Fibroblast of mammary gland (primary cell): ENCODE measurements around the gene SP100.

Source experiments
- DNase-seq: peaks from one replicate; pipeline ENCODE4 v3.0.0-alpha.2; 2010; ENCODE audit warnings: low read depth
- H3K4me3 ChIP-seq: 2 replicates; pipeline ENCODE4 v1.5.1; 2011; ENCODE audit warnings: low read depth, mild to moderate bottlenecking, low read length, moderate library complexity; ENCODE audit not compliant: control insufficient read depth
- TF ChIP-seq, protein P1 (sequence below): conservative IDR thresholded peaks from 2 replicates; pipeline ENCODE4 v1.5.1; 2011; ENCODE audit warnings: low read depth, low read length, inconsistent platforms; ENCODE audit not compliant: control insufficient read depth, insufficient read depth

SP100 gene

DNA sequence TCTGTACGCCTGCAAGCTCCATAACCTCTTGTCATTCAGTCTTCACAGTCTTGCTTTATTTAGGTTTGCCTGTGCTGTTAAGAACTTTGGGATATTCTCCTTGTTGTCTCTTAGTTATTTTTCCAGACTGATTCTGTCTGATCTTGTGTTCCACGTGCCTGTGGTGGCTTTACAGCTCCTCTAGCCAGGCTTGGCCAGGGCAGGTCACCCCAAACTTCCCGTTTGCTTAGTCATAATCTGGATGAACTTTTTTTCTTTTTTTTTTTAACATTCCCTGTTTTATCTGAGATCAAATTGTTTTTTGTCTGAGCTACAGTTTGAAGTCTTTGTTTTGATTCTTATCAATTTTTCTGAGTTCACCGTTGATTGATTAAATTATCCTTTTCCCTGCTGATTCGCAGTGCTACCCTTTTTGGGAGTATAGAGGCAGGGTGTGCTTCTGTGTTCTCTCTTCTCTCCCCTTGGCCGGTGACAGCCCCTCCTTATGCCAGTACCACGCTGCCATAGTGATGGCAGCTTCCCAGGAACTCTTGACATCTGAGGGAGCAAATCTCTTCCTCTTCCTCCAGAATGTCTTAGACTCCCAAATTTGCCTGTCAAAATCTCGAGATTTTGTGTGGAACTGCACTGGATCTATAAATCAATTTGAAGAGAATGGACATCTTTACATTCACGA is 2.5 kb downstream of the SP100 start:
- DNase-seq = peak; percentile 75
- TF ChIP-seq, protein P1, sequence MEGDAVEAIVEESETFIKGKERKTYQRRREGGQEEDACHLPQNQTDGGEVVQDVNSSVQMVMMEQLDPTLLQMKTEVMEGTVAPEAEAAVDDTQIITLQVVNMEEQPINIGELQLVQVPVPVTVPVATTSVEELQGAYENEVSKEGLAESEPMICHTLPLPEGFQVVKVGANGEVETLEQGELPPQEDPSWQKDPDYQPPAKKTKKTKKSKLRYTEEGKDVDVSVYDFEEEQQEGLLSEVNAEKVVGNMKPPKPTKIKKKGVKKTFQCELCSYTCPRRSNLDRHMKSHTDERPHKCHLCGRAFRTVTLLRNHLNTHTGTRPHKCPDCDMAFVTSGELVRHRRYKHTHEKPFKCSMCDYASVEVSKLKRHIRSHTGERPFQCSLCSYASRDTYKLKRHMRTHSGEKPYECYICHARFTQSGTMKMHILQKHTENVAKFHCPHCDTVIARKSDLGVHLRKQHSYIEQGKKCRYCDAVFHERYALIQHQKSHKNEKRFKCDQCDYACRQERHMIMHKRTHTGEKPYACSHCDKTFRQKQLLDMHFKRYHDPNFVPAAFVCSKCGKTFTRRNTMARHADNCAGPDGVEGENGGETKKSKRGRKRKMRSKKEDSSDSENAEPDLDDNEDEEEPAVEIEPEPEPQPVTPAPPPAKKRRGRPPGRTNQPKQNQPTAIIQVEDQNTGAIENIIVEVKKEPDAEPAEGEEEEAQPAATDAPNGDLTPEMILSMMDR = no peak

DNA sequence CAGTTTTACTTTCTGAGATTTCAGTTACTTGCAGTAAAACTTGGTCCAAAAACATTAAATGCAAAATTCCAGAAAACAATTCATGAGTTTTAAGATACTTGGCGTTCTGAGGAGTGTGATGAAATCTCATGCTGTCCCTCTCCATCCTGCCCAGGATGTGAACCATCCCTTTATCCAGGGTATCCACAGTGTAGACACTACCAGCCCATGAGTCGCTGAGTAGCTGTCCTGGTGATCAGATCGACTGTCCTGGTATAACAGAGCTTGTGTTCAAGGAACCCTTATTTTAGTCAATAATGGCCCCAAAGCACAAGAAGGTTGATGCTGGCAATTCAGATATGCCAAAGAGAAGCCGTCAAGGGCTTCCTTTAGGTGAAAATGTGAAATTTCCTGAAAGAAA is 3.2 kb downstream of the SP100 start:
- TF ChIP-seq, protein P1 = no peak
- no peak for DNase-seq
- H3K4me3 ChIP-seq = no peak overlapping the region

More for the DNA sequence above, 2.5 kb downstream of the SP100 start:
- peak overlapping the region; percentile 85 for H3K4me3 ChIP-seq

DNA sequence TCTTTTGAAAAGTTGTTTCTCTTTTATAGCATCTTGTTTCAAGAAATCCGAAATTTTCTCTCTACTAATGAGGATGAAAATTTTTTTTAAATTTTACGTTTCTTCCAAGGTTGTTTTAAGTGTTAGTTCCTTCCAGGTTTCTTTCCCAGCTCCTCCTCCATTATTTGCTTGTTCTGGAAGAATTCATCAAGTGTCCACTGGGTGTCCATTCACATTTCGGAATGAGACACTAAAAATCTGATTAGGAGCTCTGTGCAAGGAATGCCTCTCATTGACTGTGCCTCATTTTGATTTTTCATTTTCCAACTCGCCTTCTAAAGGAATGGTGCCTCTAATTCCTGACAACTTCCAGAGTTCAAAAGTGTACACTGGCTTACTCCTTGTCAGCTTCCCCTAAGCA is 6.1 kb downstream of the SP100 start:
- TF ChIP-seq, protein P1 = no peak
- H3K4me3 ChIP-seq = no peak overlapping the region
- DNase-seq = no peak

DNA sequence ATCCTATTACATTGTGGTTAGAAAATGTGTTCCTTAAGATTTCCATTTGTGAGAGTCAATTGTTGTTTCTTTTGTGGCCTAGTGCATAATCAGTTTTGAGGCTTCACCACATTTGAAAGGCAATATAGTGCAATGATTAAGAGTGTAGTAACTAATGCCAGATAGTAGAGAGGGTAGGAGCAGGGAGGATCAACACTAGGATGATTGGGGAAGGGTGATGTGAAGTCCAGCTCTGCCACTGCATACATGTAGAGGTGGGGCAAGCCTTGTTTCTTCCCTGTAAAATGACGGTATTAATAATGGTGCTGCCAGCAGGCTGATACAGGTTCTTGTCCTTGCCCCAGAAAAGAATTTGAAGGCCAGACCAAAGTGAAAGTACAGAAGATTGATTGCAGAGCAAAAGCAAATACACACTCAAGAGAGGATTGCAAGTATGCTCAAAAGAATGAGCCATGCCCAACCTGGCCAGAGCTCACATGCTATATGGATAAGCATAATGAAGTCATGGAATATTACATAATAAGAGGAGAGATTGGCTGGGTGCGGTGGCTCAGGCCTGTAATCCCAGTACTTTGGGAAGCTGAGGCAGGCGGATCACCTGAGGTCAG is 8.0 kb downstream of the SP100 start:
- H3K4me3 ChIP-seq = no peak overlapping the region
- TF ChIP-seq, protein P1 = no peak
- DNase-seq = no peak

DNA sequence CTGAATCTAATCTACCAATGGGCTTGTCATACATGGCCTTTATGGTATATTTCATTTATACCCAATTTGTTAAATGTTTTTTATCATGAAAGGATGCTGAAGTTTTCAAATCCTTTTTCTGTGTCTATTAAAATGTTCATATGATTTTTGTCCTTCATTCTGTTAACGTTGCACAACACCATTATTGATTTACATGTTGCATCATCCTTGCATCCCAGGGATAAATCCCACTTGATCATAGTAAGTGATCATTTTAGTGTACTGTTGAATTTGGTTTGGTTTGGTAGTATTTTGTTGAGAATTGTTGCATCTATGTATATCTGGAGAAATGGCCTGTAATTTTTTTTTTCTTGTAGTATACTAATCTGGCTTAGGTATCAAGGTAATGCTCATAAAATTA is 9.4 kb downstream of the SP100 start:
- DNase-seq = no peak
- TF ChIP-seq, protein P1 = no peak
- no peak overlapping the region for H3K4me3 ChIP-seq

DNA sequence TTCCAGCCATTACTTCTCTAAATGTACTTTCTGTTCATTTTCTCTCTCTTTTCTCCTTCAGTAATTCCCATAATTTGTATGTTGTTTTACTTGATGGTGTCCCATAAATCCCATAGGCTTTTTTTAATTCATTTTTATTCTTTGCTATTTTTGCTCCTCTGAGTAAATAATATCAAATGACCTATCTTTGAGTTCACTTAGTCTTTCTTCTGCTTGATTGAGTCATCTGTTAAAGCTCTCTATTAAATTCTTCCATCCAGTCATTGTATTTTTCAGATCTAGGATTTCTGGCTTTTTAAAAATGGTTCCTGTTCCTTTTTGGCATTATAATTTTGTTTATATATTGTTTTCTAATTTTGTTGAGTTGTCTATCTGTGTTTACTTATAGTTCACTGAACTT is 13.5 kb downstream of the SP100 start:
- no peak for DNase-seq
- TF ChIP-seq, protein P1 = no peak
- H3K4me3 ChIP-seq = no peak overlapping the region
